Uterus (tissue), 4 donors: Measurements from ENCODE around the gene RNF113B. TPM values are rescaled to one million over a fixed set of nuclear protein-coding genes. Genes with fewer than 3 reads are reported as not detected.

Experiments
- DNase-seq, 2 donors: peaks; one replicate each; pipeline ENCODE4 v3.0.0-alpha.2; 2019 to 2020
- H3K27ac ChIP-seq, 2 donors: fragments of 200-600 bp; sonication (generic); 1 replicate in 1 of 2; 2 replicates in 1 of 2; pipeline ENCODE4 v1.5.1; 2016 to 2018
- H3K27me3 ChIP-seq, 2 donors: fragments of 200-600 bp; sonication (generic); one replicate each; pipeline ENCODE4 v1.5.1; 2018 to 2019; ENCODE audit warnings: control low read depth in 1 of 2
- H3K36me3 ChIP-seq, 2 donors: fragments of 200-600 bp; sonication (generic); one replicate each; pipeline ENCODE4 v1.5.1; 2019; ENCODE audit warnings: control low read depth in 1 of 2
- H3K4me1 ChIP-seq, 2 donors: fragments of 200-600 bp; sonication (generic); one replicate each; pipeline ENCODE4 v1.5.1; 2018 to 2019; ENCODE audit warnings: control low read depth in 1 of 2
- H3K4me3 ChIP-seq, 2 donors: fragments of 200-600 bp; sonication (generic); 1 replicate in 1 of 2; 2 replicates in 1 of 2; pipeline ENCODE4 v1.5.1; 2018 to 2019; ENCODE audit warnings: mild to moderate bottlenecking in 1 of 2
- H3K9me3 ChIP-seq, 2 donors: fragments of 200-600 bp; sonication (generic); one replicate each; pipeline ENCODE4 v1.5.1; 2019; ENCODE audit warnings: control low read depth in 1 of 2
- CTCF ChIP-seq, 4 experiments: fragments of 200-600 bp in 2 of 4; fragments of 450-650 bp in 2 of 4; sonication (generic) in 2 of 4; IDR thresholded peaks; one replicate each; pipeline ENCODE4 v1.5.1; 2016 to 2019; ENCODE audit warnings: antibody characterized with exemption in 4 of 4, mild to moderate bottlenecking in 2 of 4, moderate library complexity in 1 of 4
- POLR2A ChIP-seq, 2 donors: fragments of 450-650 bp; IDR thresholded peaks; one replicate each; pipeline ENCODE4 v1.6.1; 2016; ENCODE audit warnings: antibody characterized with exemption in 2 of 2, mild to moderate bottlenecking in 1 of 2, moderate library complexity in 1 of 2
- intact Hi-C: fragments of 100-400 bp; cut with DNase I; formaldehyde crosslinking; loops from one replicate; pipeline ENCODE4 v1.15.1; 2023; ENCODE audit warnings: low total_unique reads
- total RNA-seq, 4 donors: library from RNA; depleted of rRNA in 3 of 4; stranded (reverse); fragments of >200 nt in 3 of 4; gene quantifications; one replicate each; pipeline versions ENCODE4 v1.1.0 to v1.2.4, GENCODE V29; 2014 to 2023
- donor health status: DM: yes; HTN: yes; CAD: no.

The RNF113B gene
- total RNA-seq, 4 donors from 2014 or later = not detected

- intact Hi-C loops = no loop called here
- peak overlapping the region in 1 of 2 donors; percentile 32 for H3K27ac ChIP-seq
- no peak for DNase-seq
Measured at GRCh38 chr13:98214707-98215106, 37.6 kb upstream of the RNF113B start.

GRCh38 chr13:98214008-98214643 is 37.1 kb upstream of the RNF113B start:
- DNase-seq = peak; percentile 56 to 61
- intact Hi-C loops = no loop called here
- Histone ChIP-seq H3K27me3 (no peaks in the 10 kb centered on the region), H3K4me3 (no peak overlapping the region), H3K4me1 (peaks cover 0 to 19% of the 10 kb centered on the region in 2 donors), H3K9me3 (no peaks in the 10 kb centered on the region), H3K36me3 (no peaks in the 10 kb centered on the region), H3K27ac (peak overlapping the region; percentile 32 to 48)
- TF ChIP-seq CTCF (IDR thresholded peaks at IDR 0.05) (no peak), POLR2A (IDR thresholded peaks at IDR 0.05) (no peak)

More at GRCh38 chr13:98214707-98215106, 37.6 kb upstream of the RNF113B start:
- Histone ChIP-seq H3K36me3 (no peaks in the 10 kb centered on the region), H3K4me3 (no peak overlapping the region), H3K4me1 (peaks cover 0 to 19% of the 10 kb centered on the region in 2 donors), H3K9me3 (no peaks in the 10 kb centered on the region), H3K27me3 (no peaks in the 10 kb centered on the region)
- TF ChIP-seq POLR2A (IDR thresholded peaks at IDR 0.05) (no peak), CTCF (IDR thresholded peaks at IDR 0.05) (no peak)

- no peaks in the 10 kb centered on the region for H3K36me3 ChIP-seq
- TF ChIP-seq POLR2A (IDR thresholded peaks at IDR 0.05) = no peak
- TF ChIP-seq CTCF (IDR thresholded peaks at IDR 0.05) = no peak
- no peak overlapping the region for H3K27ac ChIP-seq
- intact Hi-C loops = no loop called here
- H3K4me1 ChIP-seq = peaks cover 0 to 19% of the 10 kb centered on the region in 2 donors
- no peaks in the 10 kb centered on the region for H3K9me3 ChIP-seq
- H3K4me3 ChIP-seq = no peak overlapping the region
- no peak for DNase-seq
- H3K27me3 ChIP-seq = no peaks in the 10 kb centered on the region
Measured at GRCh38 chr13:98213354-98213753, 36.3 kb upstream of the RNF113B start.

GRCh38 chr13:98212763-98213162 is 35.7 kb upstream of the RNF113B start:
- peaks cover 0 to 19% of the 10 kb centered on the region in 2 donors for H3K4me1 ChIP-seq
- no peaks in the 10 kb centered on the region for H3K27me3 ChIP-seq
- H3K36me3 ChIP-seq = no peaks in the 10 kb centered on the region
- H3K4me3 ChIP-seq = no peak overlapping the region
- no peak for TF ChIP-seq POLR2A (IDR thresholded peaks at IDR 0.05)
- no peak for TF ChIP-seq CTCF (IDR thresholded peaks at IDR 0.05)
- H3K9me3 ChIP-seq = no peaks in the 10 kb centered on the region
- no peak for DNase-seq
- intact Hi-C loops = no loop called here
- H3K27ac ChIP-seq = no peak overlapping the region

GRCh38 chr13:98208606-98209005 is 31.5 kb upstream of the RNF113B start:
- Histone ChIP-seq H3K9me3 (peaks cover 0 to 5% of the 10 kb centered on the region in 2 donors), H3K27ac (peak overlapping the region in 1 of 2 donors; percentile 77), H3K4me1 (peaks cover 0 to 7% of the 10 kb centered on the region in 2 donors), H3K36me3 (no peaks in the 10 kb centered on the region), H3K4me3 (no peak overlapping the region), H3K27me3 (no peaks in the 10 kb centered on the region)
- intact Hi-C loops = no loop called here
- no peak for TF ChIP-seq POLR2A (IDR thresholded peaks at IDR 0.05)
- no peak for TF ChIP-seq CTCF (IDR thresholded peaks at IDR 0.05)
- no peak for DNase-seq
